ENCODE data around the gene GADD45B.
"Not testable (repeated sequence)": the region's sequence is repeated elsewhere in the genome, so short reads cannot be mapped to it uniquely, and the experiment has no call there.

The GADD45B gene

DNA sequence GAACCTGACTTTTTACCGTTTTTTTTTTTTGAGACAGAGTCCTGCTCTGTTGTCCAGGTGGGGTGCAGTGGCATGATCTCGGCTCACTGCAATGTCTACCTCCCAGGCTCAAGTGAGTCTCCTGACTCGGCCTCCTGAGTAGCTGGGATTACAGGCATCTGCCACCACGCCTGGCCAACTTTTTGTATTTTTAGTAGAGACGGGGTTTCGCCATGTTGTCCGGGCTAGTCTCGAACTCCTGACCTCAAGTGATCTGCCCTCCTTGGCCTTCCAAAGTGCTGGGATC, 6.1 kb upstream of the GADD45B start:
- DNase-seq = not testable (repeated sequence)

DNA sequence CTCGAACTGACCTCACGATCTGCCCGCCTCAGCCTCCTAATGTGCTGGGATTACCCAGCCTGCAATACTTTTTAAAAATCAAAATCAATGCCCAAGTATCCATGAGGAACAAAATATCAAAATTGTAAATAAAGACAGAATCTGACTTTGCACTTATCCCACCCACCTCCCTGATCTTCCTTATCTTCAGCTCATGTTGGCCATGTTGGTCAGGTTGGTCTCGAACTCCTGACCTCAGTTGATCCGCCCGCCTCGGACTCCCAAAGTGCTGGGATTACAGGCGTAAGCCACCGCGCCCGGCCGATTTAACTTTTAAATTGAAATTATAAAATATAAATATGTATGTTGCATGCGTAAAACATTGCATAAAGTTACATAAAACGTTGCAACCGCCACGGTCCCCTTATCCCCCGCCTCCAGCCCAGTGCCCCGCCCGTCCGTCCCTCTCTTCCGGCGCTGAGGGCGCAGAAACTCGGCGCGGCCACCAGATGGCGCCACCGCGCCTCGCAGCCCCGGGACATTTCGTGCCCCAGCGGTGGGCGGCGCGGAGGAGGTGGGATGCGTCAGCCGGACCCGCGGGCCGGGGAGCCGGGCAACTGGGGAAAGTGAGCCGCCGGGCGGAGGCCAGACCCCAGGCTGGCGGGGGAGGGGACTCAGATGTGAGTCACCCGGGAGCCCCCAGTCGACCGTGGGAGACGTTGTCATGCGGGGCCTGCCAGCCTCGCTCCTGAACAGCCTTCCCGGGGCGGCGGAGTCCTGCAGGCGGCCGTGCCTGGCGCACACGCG, 1.5 kb upstream of the GADD45B start:
- peak; percentile 93 for DNase-seq

DNA sequence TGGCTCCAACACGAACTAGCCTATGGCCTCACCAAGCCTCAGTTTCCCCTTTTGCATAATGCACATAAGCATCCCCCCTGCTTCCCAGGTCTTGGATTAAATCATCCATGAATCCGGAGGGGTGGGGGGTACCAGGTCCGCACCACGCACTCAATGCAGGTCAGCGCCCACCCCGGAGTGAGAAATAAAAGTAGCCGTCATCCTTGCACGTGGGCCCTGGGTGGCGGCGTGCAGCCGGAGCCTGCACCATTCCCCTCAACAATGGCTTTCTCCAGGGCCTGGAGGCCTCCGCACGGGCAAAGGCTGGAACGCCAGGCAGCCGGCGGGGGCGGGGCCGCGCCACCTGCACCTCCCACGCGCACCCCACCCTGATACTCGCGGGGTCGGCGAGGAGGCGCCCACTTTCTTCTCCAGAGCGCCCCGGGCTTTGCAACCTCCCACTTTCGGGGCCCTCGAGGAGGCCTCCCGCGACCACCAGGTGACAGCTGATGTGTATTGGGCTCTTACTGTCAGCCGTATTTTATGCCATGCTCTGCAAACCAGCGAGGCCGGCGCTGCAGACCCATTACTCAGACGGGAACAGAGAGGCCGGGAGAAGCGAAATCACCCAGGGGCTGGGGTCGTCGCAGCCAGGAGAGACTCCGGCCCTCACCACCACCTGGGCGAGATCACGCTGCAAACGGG, 767 bp upstream of the GADD45B start:
- DNase-seq = peak; percentile 82

DNA sequence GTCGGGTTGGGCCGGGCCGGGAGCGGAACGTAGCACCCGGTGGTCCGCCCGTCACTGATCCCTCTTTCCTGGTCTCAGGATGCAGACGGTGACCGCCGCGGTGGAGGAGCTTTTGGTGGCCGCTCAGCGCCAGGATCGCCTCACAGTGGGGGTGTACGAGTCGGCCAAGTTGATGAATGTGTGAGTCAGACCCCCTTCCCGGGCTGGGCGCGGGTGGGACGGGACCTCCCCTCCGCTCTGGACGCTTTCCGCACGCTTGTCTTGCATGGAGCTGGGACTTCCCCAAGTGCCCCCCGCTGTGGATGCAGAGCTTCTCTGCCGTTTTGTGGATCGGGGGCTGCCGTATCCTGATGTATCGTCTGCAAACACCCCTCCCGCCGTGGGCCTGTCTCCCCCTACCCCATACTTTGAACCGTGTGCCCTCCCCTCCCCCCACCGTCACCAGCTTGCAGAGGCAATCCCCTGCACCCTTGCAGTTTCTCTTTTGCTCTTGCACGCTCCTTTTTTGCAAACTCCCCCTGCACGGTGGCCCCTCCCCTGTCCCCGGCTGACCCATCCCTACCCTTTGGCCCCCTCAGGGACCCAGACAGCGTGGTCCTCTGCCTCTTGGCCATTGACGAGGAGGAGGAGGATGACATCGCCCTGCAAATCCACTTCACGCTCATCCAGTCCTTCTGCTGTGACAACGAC, 669 bp downstream of the GADD45B start:
- peak; percentile 84 for DNase-seq

DNA sequence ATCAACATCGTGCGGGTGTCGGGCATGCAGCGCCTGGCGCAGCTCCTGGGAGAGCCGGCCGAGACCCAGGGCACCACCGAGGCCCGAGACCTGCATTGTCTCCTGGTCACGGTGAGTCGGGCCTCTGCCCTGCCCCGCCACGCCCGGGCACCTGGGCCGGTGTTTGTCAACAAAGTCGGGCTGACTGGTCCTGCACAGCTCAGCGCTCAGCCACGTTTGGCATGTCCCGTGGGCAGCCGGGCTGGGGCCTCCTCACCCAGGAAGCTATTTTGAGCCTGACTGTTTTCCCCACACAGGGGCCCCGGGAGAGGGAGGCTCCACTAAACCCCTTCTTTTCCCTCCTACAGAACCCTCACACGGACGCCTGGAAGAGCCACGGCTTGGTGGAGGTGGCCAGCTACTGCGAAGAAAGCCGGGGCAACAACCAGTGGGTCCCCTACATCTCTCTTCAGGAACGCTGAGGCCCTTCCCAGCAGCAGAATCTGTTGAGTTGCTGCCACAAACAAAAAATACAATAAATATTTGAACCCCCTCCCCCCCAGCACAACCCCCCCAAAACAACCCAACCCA, 1.3 kb downstream of the GADD45B start:
- peak; percentile 49 for DNase-seq

DNA sequence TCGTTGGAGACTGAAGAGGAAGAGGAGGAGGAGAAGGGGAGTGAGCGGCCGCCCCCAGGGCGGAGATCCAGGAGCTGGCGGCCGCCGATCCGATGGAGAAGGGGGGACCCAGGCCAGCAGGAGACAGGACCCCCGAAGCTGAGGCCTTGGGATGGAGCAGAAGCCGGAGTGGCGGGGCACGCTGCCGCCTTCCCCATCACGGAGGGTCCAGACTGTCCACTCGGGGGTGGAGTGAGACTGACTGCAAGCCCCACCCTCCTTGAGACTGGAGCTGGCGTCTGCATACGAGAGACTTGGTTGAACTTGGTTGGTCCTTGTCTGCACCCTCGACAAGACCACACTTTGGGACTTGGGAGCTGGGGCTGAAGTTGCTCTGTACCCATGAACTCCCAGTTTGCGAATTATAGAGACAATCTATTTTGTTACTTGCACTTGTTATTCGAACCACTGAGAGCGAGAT, 1.8 kb downstream of the GADD45B start:
- DNase-seq = peak; percentile 41

DNA sequence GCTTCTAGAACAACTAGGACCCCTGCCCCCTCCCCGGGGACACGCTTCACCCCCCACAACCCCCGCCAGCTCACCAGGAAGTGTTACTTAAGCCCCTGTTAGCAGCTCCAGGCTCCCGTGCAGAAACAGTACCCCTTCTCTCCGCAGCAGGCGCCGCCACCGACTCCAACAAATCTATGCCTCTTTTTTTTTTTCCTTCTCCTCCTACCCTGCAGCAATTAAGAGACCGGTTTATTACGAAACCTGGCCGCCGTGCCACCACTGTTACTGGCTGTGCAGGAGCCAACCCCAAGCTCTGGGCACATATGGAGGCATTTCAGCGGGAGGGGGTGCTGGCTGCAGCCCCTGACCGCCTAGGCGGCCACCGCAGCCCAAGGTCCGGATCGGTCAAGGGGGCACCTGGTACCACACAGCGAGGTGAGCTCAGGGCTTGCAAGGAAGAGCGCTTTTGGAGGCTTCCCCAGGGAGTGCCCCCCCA, 2.4 kb downstream of the GADD45B start:
- DNase-seq = peak; percentile 65

DNA sequence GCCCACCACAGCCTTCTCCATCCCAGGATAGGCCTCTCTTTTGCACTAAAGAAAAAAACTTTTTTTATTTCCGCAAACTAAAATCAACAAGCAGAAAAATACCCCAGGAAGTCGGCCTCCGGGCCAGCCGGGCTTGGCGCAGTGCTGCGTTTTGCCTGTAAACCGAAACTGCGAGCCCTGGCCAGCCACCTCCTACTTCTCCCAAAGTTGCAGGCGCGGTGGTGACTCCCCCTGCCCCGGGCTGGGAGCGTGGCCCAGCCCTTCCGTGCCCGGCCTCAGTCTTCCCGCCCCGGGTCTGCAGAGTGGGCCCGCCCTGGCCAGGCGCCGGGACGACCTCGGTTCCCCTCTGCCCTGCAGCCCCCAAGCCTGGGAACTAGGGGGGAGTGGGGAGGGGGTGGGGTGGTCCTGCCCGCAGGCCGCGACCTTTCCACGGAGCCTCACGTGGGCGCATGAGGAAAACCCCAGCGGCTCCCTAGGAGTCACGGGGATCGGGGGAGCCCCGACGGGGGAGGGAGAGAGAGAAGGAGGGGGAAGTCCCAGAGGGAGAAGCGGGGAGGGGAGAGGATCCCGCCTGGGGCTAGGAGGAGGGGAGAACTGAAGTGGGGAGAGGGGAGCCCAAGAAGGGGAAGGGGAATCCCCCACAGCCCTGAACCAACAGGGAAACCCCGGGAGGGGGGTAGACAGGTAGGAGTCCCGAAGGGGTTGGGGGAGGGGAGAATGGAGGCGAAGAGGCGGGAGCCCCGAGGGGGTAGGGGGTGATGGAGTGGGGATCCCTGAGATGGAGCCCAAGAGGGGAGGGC, 3.0 kb downstream of the GADD45B start:
- peak; percentile 78 for DNase-seq

DNA sequence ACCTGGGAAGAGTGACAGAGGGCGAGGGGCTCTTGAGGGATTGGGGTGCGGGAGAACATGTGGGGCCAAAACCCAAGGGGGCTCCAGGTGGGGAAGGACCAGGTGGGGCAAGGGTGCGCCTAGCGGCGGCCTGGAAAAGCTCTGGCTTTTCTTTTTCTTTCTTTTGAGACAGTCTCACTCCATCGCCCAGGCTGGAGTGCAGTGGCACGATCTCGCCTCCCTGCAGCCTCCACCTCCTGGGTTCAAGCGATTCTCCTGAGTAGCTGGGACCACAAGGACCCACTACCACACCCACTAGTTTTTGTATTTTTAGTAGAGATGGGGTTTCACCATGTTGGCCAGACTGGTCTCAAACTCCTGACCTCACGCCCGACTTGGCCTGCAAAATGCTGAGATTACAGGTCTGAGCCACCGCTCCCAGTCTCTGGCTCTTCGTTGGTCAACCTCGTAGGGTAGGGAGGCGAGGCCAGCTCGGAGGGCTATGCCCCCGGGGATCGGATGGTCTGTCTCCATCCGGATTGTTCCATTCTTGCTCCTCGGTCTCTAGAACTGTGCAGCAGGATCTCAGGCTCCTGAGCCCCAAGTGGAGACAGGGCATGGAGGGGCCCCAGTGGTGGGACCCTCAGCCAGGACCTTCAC, 3.7 kb downstream of the GADD45B start:
- no peak for DNase-seq

DNA sequence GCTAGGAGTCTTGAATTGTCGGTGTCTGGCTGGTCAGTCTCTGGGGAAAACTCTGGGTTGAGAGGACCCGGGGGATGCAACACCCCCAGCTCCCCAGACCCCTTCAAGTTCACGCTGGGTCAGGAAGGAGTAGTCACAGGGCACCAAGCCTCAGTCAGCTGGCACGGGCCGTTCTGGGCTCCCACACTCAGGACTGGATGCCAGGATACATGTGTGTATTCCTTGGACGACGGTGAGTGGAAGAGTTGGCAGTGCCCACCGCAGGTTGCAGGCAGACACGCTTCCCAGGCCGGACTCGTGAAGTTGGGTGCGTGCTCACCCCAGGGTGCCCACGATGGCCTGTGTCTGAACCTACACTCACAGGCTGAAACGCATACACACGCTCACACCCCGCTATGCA, 5.5 kb downstream of the GADD45B start:
- DNase-seq = no peak

DNA sequence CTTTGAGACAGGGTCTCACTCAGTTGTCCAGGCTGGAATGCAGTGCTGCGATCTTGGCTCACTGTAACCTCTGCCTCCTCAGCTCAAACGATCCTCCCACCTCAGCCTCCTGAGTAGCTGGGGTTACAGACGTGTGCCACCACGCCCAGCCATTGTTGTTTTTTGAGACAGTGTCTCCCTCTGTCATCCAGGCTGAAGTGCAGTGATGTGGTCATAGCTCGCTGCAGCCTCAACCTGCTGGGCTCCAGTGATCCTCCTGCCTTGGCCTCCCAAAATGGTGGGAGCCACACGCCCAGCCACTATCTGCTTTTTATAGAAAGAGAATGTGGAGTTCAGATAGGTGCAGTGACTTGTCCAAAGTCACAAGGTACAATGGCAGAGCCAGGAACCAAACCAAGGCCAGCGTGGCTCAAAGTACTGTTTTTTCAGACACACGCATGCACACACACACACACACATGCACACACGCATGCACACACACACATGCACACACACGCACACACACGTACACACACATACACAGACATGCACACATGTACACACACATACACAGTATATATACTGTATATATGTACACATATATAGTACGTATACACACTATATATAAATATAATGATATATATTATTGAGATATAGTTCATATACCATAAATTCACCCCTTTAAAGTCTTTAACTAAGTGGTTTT, 6.6 kb downstream of the GADD45B start:
- no peak for DNase-seq

DNA sequence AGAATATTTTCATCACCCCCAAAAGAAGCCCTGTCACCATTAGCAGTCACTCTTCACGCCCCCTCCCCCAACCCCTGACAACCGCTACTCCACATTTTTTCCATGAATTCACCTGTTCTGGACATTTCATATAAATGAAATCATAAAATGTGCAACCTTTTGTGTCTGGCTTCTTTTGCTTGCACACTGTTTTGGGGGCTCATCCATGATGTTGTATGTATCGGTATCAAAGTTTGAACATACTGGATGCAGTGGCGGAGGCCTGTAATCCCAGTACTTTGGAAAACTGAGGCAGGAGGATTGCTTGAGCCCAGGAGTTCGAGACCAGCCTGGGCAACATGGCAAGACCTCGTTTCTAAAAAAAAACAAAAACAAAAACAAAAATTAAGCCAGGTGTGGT, 7.2 kb downstream of the GADD45B start:
- DNase-seq = no peak

DNA sequence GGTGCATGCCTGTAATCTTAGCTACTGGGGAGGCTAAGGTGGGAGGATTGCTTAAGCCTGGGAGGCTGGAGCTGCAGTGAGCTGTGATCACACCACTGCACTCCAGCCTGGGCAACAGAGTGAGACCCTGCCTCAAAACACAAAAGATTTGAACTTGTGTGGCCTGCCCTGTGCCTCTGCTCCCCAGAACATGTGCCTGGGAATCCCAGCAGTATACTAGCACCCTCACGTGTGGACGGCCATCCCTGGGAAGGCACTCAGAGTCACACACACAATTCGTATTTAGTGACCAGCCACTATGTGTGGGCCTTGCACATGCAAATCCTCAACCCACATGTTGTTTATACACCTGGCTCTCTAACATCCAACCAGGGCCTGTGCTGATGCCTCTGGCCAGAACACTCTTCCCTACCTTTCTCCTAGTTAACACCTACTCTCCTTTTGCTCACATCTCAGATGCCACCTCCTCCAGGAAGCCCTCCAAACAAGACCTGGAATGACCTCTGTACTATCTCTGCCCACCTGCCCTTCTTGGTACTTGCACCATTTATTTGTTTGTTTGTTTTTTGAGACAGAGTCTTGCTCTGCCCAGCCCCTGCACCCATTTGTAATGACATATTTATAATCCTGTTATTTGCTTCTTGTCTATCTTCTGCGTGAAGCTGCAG, 7.7 kb downstream of the GADD45B start:
- no peak for DNase-seq

DNA sequence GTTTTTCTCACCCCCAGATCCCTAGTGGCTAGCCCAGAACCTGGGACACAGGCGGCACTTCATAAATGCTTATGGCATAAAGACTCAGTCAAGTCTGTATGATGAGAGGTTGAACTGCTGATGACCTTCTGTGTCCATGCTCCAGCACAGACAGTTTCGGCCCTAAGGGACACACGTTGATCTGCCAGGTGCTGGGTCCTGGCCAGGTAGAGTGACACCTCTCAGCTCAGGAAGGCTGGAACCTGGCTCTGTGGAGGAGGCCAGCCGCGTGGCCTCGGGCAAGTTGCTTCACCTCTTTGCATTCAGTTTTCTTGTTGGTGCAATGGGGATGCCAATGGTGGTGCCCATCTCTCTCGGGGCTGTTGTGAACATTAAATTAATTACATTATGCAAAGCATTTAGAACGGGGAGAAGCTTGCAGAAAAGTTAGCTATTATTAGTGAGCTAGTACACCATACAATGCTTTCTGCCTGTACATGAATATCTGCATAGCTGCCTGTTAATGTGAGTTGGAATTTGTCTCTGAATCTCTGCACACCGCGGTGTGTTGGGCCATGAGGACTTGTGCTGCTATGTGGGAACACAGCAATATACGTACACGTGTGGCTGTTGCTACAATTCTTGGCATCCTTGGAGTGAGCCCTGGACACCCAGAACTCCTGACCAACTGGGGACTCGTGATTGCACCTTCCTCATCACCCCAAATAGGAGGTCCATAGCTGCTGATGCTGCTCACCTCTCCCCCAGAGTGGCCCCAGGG, 8.4 kb downstream of the GADD45B start:
- no peak for DNase-seq

DNA sequence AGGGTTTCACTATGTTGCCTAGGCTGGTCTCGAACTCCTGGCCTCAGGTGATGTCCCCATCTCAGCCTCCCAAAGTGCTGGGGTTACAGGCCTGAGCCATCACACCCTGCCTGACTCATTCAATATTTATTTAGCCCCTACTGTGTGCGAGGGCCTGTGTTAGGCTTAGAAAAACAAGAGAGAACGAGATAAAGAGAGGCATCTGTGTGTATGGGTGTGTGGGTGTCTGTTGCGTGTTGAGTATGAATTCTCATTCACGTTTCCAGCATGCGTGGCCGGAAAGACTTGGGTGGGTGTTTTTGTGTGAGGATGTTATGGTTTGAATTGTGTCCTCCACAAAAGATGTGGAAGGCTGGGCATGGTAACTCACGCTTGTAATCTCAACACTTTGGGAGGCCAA, 9.5 kb downstream of the GADD45B start:
- no peak for DNase-seq

DNA sequence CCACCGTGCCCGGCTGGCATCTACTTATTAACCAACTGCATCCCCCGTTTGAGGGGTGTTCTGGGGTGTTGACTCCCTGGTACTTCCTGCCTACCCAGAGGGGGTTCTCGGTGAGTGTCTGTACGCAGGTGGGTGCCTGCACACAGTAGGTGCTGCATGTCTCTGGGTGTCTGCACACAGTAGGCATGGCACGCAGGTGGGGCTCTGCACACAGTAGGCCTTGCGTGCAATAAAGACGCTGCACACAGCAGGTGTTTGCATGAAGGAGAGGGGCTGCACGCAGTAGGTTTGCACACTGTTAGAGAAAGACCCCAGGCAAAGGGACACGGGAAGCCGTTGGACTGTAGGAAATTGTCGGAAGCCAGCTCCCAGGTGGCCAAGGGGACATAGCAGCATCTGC, 11.2 kb downstream of the GADD45B start:
- no peak for DNase-seq

DNA sequence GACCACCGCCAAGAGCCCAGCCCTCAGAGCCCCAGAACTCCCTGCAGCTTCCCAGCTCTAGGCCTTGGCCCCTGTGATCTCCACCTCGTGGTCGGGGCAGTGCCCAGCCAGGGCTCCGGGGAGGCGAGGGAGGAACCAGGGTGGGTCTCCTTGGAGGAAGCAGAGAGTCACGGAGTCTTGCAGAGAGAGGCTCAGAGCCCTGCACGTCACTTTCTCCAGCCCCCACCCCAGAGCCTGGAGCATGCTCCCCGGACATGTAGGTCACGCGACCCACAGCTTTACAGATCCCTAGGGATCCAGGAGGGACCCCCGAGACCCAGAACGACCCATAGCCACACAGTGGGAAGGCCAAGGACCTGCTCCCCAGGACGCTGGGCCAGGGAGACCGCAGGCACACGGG, 11.9 kb downstream of the GADD45B start:
- no peak for DNase-seq

DNA sequence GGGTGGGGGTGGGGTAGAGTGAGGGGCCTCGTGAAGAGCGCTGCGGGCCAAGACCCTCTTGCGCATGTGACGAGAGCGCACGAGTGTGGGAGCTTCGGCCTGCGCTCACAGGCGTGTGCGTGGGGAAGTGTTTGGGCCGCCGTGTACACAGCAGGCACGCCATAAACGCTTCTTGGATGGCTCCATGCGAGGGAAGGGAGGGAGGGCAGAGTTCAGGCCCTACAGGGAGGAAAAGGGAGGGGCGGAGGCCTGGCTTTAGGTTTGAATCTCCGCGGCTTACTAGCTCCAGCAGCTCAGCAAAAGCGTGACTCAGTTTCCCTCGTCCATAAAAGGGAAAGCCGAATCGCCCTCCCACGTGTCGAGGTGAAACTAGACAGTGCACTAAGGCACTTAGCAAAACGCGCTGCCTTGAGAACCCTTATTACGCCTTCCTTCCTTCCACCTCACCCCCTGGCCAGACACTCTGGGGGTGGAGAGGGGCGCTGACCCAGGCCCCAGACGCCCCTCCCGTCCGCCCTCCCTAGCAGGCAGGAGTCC, 12.5 kb downstream of the GADD45B start:
- peak; percentile 23 for DNase-seq

DNA sequence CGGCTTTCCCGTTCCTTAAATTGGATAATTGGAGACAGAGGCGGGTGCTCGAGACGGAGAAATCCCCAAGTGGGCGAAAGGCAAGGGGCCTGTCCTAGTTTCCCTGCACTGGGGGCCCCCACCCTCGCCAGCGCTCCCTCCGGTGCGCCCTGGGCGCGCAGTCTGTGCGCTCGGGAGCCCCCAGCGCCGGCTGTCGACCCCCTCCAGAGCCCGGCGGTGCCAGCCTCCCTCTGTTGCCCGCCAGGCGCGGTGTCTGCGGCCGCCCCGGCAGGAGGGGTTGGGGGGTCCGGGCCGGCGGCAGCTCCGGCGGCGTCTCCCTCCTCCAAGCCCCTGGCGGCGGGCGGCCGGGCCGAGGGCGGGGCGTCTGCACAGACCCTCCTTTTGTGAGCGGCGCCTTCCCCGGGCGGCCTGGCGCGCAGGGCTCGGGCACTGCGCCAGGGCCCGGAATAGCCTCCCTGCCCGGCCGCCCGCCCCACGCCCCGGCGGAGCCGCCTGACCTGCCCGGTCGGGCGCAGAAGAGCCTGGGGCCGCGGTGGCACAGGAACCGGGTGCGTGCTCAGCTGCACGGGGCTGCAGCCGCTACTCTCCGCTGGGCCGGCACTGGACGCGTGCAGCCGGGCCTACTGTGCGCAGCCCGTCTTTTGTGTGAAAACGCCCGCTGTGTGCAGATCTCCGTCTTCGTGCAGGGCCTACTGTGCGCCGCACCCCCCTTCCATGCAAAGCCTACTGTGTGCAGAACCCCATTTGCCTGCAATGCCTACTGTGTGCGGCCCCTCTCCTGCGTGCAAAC, 13.2 kb downstream of the GADD45B start:
- peak; percentile 39 for DNase-seq

Data from stimulated activated CD4-positive, alpha-beta T cell treated with anti-CD3 and anti-CD28 coated beads, Interleukin-15, amount 100 ng/mL, for 24 hours (primary cell).